Osteocyte (in vitro differentiated cells): ENCODE data around the gene RPL27. TPM values are rescaled to one million over a fixed set of nuclear protein-coding genes. Genes with fewer than 3 reads are reported as not detected.

ENCODE experiments used
- DNase-seq: peaks from one replicate; pipeline ENCODE4 v3.0.0; 2021; ENCODE audit warnings: mixed read lengths; ENCODE audit not compliant: unreplicated experiment; ENCODE audit errors: extremely low spot score
- H3K27ac Mint-ChIP-seq: one replicate; pipeline ENCODE4 v1.8.0; 2021; ENCODE audit warnings: mild to moderate bottlenecking, mixed read lengths; ENCODE audit not compliant: unreplicated experiment
- H3K27me3 Mint-ChIP-seq: one replicate; pipeline ENCODE4 v1.8.0; 2021; ENCODE audit warnings: mixed read lengths; ENCODE audit not compliant: unreplicated experiment
- H3K36me3 Mint-ChIP-seq: one replicate; pipeline ENCODE4 v1.8.0; 2021; ENCODE audit warnings: mixed read lengths; ENCODE audit not compliant: unreplicated experiment
- H3K4me1 Mint-ChIP-seq: one replicate; pipeline ENCODE4 v1.8.0; 2021; ENCODE audit warnings: mixed read lengths; ENCODE audit not compliant: unreplicated experiment
- H3K4me3 Mint-ChIP-seq: one replicate; pipeline ENCODE4 v1.8.0; 2021; ENCODE audit warnings: mild to moderate bottlenecking, moderate library complexity, mixed read lengths; ENCODE audit not compliant: unreplicated experiment
- H3K9me3 Mint-ChIP-seq: one replicate; pipeline ENCODE4 v1.8.0; 2021; ENCODE audit warnings: mixed read lengths; ENCODE audit not compliant: unreplicated experiment
- CTCF ChIP-seq: fragments of 200-600 bp; sonication (generic); IDR thresholded peaks from 2 replicates; pipeline ENCODE4 v1.5.0; 2021; ENCODE audit warnings: antibody characterized with exemption, mild to moderate bottlenecking, moderate library complexity
- total RNA-seq: library from RNA; stranded (reverse); gene quantifications from 2 replicates; pipeline ENCODE4 v1.2.1, GENCODE V29; 2021

Gene RPL27
- total RNA-seq, 1 donor from 2014 or later = 1,010 TPM

GRCh38 chr17:43010667-43011308, 12.6 kb downstream of the RPL27 start:
- H3K4me3 Mint-ChIP-seq = no peak overlapping the region
- H3K9me3 Mint-ChIP-seq = no peaks in the 10 kb centered on the region
- no peak overlapping the region for H3K27ac Mint-ChIP-seq
- peaks cover 27% of the 10 kb centered on the region for H3K4me1 Mint-ChIP-seq
- H3K27me3 Mint-ChIP-seq = no peaks in the 10 kb centered on the region
- DNase-seq = no peak
- no peak for TF ChIP-seq CTCF
- peaks cover 19% of the 10 kb centered on the region for H3K36me3 Mint-ChIP-seq

DNA sequence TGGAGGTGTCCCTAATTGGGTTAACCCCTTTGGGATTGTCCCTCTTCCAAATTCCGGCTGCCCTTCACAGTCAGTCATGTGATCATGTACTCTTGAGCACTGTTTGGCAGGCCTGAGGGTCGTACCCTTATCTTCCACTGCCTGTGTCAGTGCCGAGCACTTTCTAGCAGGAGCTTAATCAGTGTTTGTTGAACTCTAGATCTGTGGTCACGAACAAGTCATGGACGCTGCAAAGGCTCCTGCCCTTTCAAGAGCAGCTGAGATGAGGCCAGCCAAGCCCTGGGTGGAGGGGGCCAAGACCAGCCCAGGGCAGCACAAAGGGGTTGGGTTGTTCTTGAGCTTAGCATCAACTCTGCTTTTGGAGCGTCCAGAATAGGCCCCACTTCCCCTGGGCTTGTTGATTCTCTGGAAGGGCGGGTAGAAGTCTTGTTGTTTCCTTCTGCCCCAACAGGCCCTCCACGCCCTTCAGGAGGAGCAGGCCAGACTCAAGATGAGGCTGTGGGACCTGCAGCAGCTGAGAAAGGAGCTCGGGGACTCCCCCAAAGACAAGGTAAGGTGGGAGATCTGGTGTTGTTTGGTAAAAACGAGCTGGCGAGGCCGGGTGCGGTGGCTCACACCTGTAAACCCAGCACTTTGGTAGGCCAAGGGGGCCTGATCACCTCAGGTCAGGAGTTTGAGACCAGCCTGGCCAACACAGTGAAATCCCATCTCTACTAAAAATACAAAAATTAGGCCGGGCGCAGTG, 13.7 kb downstream of the RPL27 start:
- Mint-ChIP-seq H3K4me3 (no peak overlapping the region), H3K36me3 (peaks cover 21% of the 10 kb centered on the region), H3K27me3 (no peaks in the 10 kb centered on the region), H3K4me1 (peaks cover 20% of the 10 kb centered on the region), H3K9me3 (no peaks in the 10 kb centered on the region), H3K27ac (no peak overlapping the region)
- TF ChIP-seq CTCF = no peak
- DNase-seq = no peak

DNA sequence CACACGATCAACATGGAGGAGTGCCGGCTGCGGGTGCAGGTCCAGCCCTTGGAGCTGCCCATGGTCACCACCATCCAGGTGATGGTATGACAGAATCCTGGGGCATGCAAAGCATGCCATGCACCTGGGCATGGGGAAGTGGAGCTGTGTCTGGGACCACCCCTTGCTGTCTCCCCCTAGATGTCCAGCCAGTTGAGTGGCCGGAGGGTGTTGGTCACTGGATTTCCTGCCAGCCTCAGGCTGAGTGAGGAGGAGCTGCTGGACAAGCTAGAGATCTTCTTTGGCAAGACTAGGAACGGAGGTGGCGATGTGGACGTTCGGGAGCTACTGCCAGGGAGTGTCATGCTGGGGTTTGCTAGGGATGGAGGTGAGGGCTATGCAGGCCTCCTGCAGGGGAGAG, 15.1 kb downstream of the RPL27 start:
- peaks cover 19% of the 10 kb centered on the region for H3K4me1 Mint-ChIP-seq

DNA sequence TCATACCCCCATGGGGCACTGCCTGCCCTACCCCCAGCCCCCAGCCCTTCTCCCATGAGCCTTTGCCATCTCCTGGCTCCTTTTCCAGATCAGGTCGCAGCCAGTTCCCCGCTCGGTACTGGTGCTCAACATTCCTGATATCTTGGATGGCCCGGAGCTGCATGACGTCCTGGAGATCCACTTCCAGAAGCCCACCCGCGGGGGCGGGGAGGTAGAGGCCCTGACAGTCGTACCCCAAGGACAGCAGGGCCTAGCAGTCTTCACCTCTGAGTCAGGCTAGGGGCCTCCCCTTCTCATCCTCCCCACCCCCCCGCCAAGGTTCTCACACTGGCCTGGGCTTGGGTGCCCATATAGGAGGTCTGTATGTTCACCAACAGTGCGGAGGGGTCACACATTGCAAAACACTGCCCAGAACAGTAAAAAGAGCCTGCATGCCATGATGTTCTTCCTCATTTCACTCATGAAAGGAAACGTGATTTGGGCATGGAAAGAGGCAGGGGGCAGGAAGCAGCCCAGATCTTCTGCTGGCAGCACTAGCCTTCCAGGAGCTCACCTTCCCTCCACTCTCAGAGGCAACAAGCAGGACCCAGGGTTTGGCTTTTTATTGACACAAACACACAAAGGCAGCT, 15.9 kb downstream of the RPL27 start:
- Mint-ChIP-seq H3K27ac (no peak overlapping the region), H3K36me3 (peaks cover 31% of the 10 kb centered on the region), H3K4me1 (peaks cover 19% of the 10 kb centered on the region), H3K9me3 (no peaks in the 10 kb centered on the region), H3K4me3 (no peak overlapping the region), H3K27me3 (no peaks in the 10 kb centered on the region)
- no peak for DNase-seq
- no peak for TF ChIP-seq CTCF

More for the DNA sequence above, 15.1 kb downstream of the RPL27 start:
- no peak for DNase-seq
- peaks cover 28% of the 10 kb centered on the region for H3K36me3 Mint-ChIP-seq
- no peak overlapping the region for H3K4me3 Mint-ChIP-seq
- H3K9me3 Mint-ChIP-seq = no peaks in the 10 kb centered on the region
- H3K27ac Mint-ChIP-seq = peak overlapping the region; percentile 5
- TF ChIP-seq CTCF = no peak
- no peaks in the 10 kb centered on the region for H3K27me3 Mint-ChIP-seq
